Measurements from ENCODE around the gene TMEM144.
"Not testable (repeated sequence)": the region's sequence is repeated elsewhere in the genome, so short reads cannot be mapped to it uniquely, and the experiment has no call there.

The TMEM144 gene

GRCh38 chr4:158219623-158220022 is 9.3 kb downstream of the TMEM144 start:
- Histone ChIP-seq H3K4me2 (ENCODE audit: low read depth, low read length, poor library complexity, severe bottlenecking) (no peak overlapping the region), H3K9me3 (ENCODE audit: insufficient read depth, low read length) (no peaks in the 10 kb centered on the region), H3K4me3 (ENCODE audit: insufficient read depth, low read length, poor library complexity, severe bottlenecking) (no peak overlapping the region), H3K36me3 (ENCODE audit: low read length) (no peaks in the 10 kb centered on the region), H3K9me2 (replicated peaks; ENCODE audit: insufficient read depth, low read length) (no peaks in the 10 kb centered on the region), H2AFZ (ENCODE audit: low read depth, low read length, severe bottlenecking) (no peak overlapping the region), H4K20me1 (ENCODE audit: low read depth, low read length) (no peaks in the 10 kb centered on the region), H3K79me2 (ENCODE audit: insufficient read depth, low read length) (no peaks in the 10 kb centered on the region), H3K27me3 (ENCODE audit: low read length) (no peaks in the 10 kb centered on the region), H3K27ac (ENCODE audit: low read depth, low read length) (no peak overlapping the region), H3K9ac (ENCODE audit: low read length) (no peak overlapping the region), H3F3A (ENCODE audit: insufficient read depth) (no peaks in the 10 kb centered on the region)
- TF ChIP-seq EZH2phosphoT487 (conservative IDR thresholded peaks at IDR 0.05; ENCODE audit: low read length) = no peak
- TF ChIP-seq, protein P1, sequence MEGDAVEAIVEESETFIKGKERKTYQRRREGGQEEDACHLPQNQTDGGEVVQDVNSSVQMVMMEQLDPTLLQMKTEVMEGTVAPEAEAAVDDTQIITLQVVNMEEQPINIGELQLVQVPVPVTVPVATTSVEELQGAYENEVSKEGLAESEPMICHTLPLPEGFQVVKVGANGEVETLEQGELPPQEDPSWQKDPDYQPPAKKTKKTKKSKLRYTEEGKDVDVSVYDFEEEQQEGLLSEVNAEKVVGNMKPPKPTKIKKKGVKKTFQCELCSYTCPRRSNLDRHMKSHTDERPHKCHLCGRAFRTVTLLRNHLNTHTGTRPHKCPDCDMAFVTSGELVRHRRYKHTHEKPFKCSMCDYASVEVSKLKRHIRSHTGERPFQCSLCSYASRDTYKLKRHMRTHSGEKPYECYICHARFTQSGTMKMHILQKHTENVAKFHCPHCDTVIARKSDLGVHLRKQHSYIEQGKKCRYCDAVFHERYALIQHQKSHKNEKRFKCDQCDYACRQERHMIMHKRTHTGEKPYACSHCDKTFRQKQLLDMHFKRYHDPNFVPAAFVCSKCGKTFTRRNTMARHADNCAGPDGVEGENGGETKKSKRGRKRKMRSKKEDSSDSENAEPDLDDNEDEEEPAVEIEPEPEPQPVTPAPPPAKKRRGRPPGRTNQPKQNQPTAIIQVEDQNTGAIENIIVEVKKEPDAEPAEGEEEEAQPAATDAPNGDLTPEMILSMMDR (IDR thresholded peaks at IDR 0.05; ENCODE audit: insufficient read depth, low read length, poor library complexity, severe bottlenecking) = no peak

- not testable (repeated sequence) for H3K9me2 ChIP-seq (replicated peaks; ENCODE audit: insufficient read depth, low read length); H3K9me3 ChIP-seq (ENCODE audit: insufficient read depth, low read length); H3K79me2 ChIP-seq (ENCODE audit: insufficient read depth, low read length); H4K20me1 ChIP-seq (ENCODE audit: low read depth, low read length); H3K4me3 ChIP-seq (ENCODE audit: insufficient read depth, low read length, poor library complexity, severe bottlenecking); H3K4me2 ChIP-seq (ENCODE audit: low read depth, low read length, poor library complexity, severe bottlenecking); H3K9ac ChIP-seq (ENCODE audit: low read length); H3K36me3 ChIP-seq (ENCODE audit: low read length); H3K27me3 ChIP-seq (ENCODE audit: low read length); H3K27ac ChIP-seq (ENCODE audit: low read depth, low read length); H3F3A ChIP-seq (ENCODE audit: insufficient read depth); H2AFZ ChIP-seq (ENCODE audit: low read depth, low read length, severe bottlenecking)
Observed at GRCh38 chr4:158224318-158224717, 14.0 kb downstream of the TMEM144 start.

DNA sequence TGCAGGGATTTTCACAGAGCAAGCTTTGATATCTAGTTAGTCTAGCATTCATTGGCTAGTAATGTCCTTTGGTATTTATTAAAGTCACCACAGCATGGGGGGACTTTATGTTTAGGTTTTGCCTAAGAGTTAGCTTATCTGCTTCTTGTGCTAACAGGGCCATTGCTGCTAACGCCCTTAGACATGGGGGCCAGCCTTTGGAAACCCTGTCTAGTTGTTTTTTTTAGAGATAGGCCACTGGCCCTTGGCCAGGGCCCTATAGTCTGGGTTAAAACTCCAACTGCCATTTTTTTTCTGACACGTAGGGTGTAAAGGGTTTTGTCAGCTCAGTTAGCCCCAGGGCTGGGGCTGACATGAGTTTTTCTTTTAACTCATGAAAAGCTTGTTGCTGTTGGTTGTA is 14.7 kb downstream of the TMEM144 start:
- not testable (repeated sequence) for H3K9ac ChIP-seq (ENCODE audit: low read length); H4K20me1 ChIP-seq (ENCODE audit: low read depth, low read length); H3K9me2 ChIP-seq (replicated peaks; ENCODE audit: insufficient read depth, low read length); H3K4me2 ChIP-seq (ENCODE audit: low read depth, low read length, poor library complexity, severe bottlenecking); H2AFZ ChIP-seq (ENCODE audit: low read depth, low read length, severe bottlenecking); H3K27me3 ChIP-seq (ENCODE audit: low read length); H3F3A ChIP-seq (ENCODE audit: insufficient read depth); H3K27ac ChIP-seq (ENCODE audit: low read depth, low read length); H3K79me2 ChIP-seq (ENCODE audit: insufficient read depth, low read length); H3K4me3 ChIP-seq (ENCODE audit: insufficient read depth, low read length, poor library complexity, severe bottlenecking); H3K36me3 ChIP-seq (ENCODE audit: low read length); H3K9me3 ChIP-seq (ENCODE audit: insufficient read depth, low read length)

GRCh38 chr4:158227880-158228279 is 17.6 kb downstream of the TMEM144 start:
- not testable (repeated sequence) for H3K36me3 ChIP-seq (ENCODE audit: low read length); H3K9me2 ChIP-seq (replicated peaks; ENCODE audit: insufficient read depth, low read length); H3K27me3 ChIP-seq (ENCODE audit: low read length); H3F3A ChIP-seq (ENCODE audit: insufficient read depth); H3K27ac ChIP-seq (ENCODE audit: low read depth, low read length); H3K4me2 ChIP-seq (ENCODE audit: low read depth, low read length, poor library complexity, severe bottlenecking); H3K4me3 ChIP-seq (ENCODE audit: insufficient read depth, low read length, poor library complexity, severe bottlenecking); H4K20me1 ChIP-seq (ENCODE audit: low read depth, low read length); H3K79me2 ChIP-seq (ENCODE audit: insufficient read depth, low read length); H3K9me3 ChIP-seq (ENCODE audit: insufficient read depth, low read length); H3K9ac ChIP-seq (ENCODE audit: low read length); H2AFZ ChIP-seq (ENCODE audit: low read depth, low read length, severe bottlenecking)

GRCh38 chr4:158228399-158228798 is 18.1 kb downstream of the TMEM144 start:
- H3K9me3 ChIP-seq (ENCODE audit: insufficient read depth, low read length); H3K9ac ChIP-seq (ENCODE audit: low read length); H3K79me2 ChIP-seq (ENCODE audit: insufficient read depth, low read length); H3K36me3 ChIP-seq (ENCODE audit: low read length); H3F3A ChIP-seq (ENCODE audit: insufficient read depth); H3K4me3 ChIP-seq (ENCODE audit: insufficient read depth, low read length, poor library complexity, severe bottlenecking); H2AFZ ChIP-seq (ENCODE audit: low read depth, low read length, severe bottlenecking); H3K27me3 ChIP-seq (ENCODE audit: low read length); H4K20me1 ChIP-seq (ENCODE audit: low read depth, low read length); H3K27ac ChIP-seq (ENCODE audit: low read depth, low read length); H3K9me2 ChIP-seq (replicated peaks; ENCODE audit: insufficient read depth, low read length); H3K4me2 ChIP-seq (ENCODE audit: low read depth, low read length, poor library complexity, severe bottlenecking): not testable (repeated sequence)

Data from SU-DHL-6 (cell line).